CD4-positive, alpha-beta memory T cell (primary cell): ENCODE results near the gene HOXD8. TPM values are rescaled to one million over a fixed set of nuclear protein-coding genes. Genes with fewer than 3 reads are reported as not detected.
A peak's percentile ranks its signal among the peaks of the same experiment; 100 is the strongest.

Source experiments
- CTCF ChIA-PET: fragments of 350-600 bp; sonication (Branson Sonifier 250); formaldehyde crosslinking; loops from one replicate; lab custom pipeline; 2021; ENCODE audit warnings: inconsistent platforms; ENCODE audit not compliant: partially characterized antibody; lab: Charles Lee
- POLR2A ChIA-PET: fragments of 350-600 bp; sonication (Branson Sonifier 250); formaldehyde crosslinking; loops from one replicate; lab custom pipeline; 2021; ENCODE audit not compliant: partially characterized antibody; lab: Charles Lee
- DNase-seq, 5 donors: peaks; one replicate each; pipeline versions ENCODE4 v3.0.0 to v3.0.0-alpha.2; 2020 to 2022; ENCODE audit warnings: mixed read lengths in 1 of 5
- H3K27ac ChIP-seq: one replicate; pipeline ENCODE4 v1.7.0; 2013; ENCODE audit warnings: low read depth, low read length
- H3K27me3 ChIP-seq: 2 replicates; pipeline ENCODE4 v1.7.0; 2013; ENCODE audit warnings: mild to moderate bottlenecking, low read length, moderate library complexity; ENCODE audit not compliant: insufficient read depth
- H3K36me3 ChIP-seq: 2 replicates; pipeline ENCODE4 v1.7.0; 2013; ENCODE audit warnings: mild to moderate bottlenecking, low read length, moderate library complexity; ENCODE audit not compliant: insufficient read depth
- H3K4me1 ChIP-seq: 2 replicates; pipeline ENCODE4 v1.7.0; 2013; ENCODE audit warnings: mild to moderate bottlenecking, low read length, moderate library complexity; ENCODE audit not compliant: insufficient read depth
- H3K4me3 ChIP-seq, 2 donors: one replicate each; pipeline ENCODE4 v1.7.0; 2013; ENCODE audit warnings: low read length in 2 of 2, mild to moderate bottlenecking in 1 of 2
- H3K9me3 ChIP-seq, 2 donors: one replicate each; pipeline ENCODE4 v1.7.0; 2013; ENCODE audit warnings: low read length in 2 of 2, control low read depth in 1 of 2; ENCODE audit not compliant: control insufficient read depth in 1 of 2
- H3K27ac Mint-ChIP-seq, 7 donors: one replicate each; pipeline ENCODE4 v1.8.0; 2020 to 2021; ENCODE audit warnings: mixed read lengths in 7 of 7, mild to moderate bottlenecking in 6 of 7, inconsistent platforms in 3 of 7, moderate library complexity in 3 of 7
- H3K27me3 Mint-ChIP-seq, 2 donors: one replicate each; pipeline ENCODE4 v1.8.0; 2020 to 2021; ENCODE audit warnings: mixed read lengths in 2 of 2
- H3K36me3 Mint-ChIP-seq, 2 donors: one replicate each; pipeline ENCODE4 v1.8.0; 2020 to 2021; ENCODE audit warnings: mixed read lengths in 2 of 2, inconsistent platforms in 1 of 2, mild to moderate bottlenecking in 1 of 2
- H3K4me1 Mint-ChIP-seq, 4 donors: one replicate each; pipeline ENCODE4 v1.8.0; 2020 to 2021; ENCODE audit warnings: mixed read lengths in 4 of 4, mild to moderate bottlenecking in 1 of 4
- H3K4me3 Mint-ChIP-seq, 8 donors: one replicate each; pipeline ENCODE4 v1.8.0; 2020 to 2021; ENCODE audit warnings: mixed read lengths in 8 of 8, mild to moderate bottlenecking in 7 of 8, moderate library complexity in 6 of 8, inconsistent platforms in 3 of 8
- H3K9me3 Mint-ChIP-seq, 8 donors: one replicate each; pipeline ENCODE4 v1.8.0; 2020 to 2021; ENCODE audit warnings: mixed read lengths in 8 of 8, mild to moderate bottlenecking in 5 of 8, inconsistent platforms in 3 of 8, moderate library complexity in 1 of 8
- intact Hi-C: fragments of 100-400 bp; cut with micrococcal nuclease; formaldehyde crosslinking; loops from one replicate; pipeline ENCODE4 v1.15.1; 2023
- polyA plus RNA-seq, 2 donors: library from polyadenylated mRNA; unstranded; fragments of 300-500 nt; fragmentation: Illumina TruSeq; gene quantifications; one replicate each; pipeline ENCODE4 v1.2.3, GENCODE V29; 2021
- total RNA-seq, 2 experiments: library from RNA; stranded (reverse); gene quantifications; one replicate each; pipeline ENCODE4 v1.2.3, GENCODE V29; 2021

The HOXD8 gene
- total and polyA plus RNA-seq, 4 experiments from 2014 or later: not detected

- Mint-ChIP-seq H3K36me3 (no peaks in the 10 kb centered on the region), H3K9me3 (peaks cover 0 to 18% (median 6%) of the 10 kb centered on the region in 8 donors), H3K4me3 (peak overlapping the region in 2 of 8 donors; percentile 10 to 13), H3K27ac (peak overlapping the region in 2 of 7 donors; percentile 35 to 75), H3K27me3 (peaks cover 72 to 75% of the 10 kb centered on the region in 2 donors), H3K4me1 (peaks cover 7 to 42% (median 21%) of the 10 kb centered on the region in 4 donors)
- peaks cover 4% of the 10 kb centered on the region for H3K4me1 ChIP-seq
- H3K4me3 ChIP-seq: no peak overlapping the region
- no peak overlapping the region for H3K27ac ChIP-seq
- ChIA-PET CTCF (no interaction called here), POLR2A (no interaction called here)
- peaks cover 65% of the 10 kb centered on the region for H3K27me3 ChIP-seq
- intact Hi-C loops: no loop called here
- no peaks in the 10 kb centered on the region for H3K9me3 ChIP-seq
- DNase-seq: no peak
- H3K36me3 ChIP-seq: no peaks in the 10 kb centered on the region
Measured at GRCh38 chr2:176103742-176104315, 25.7 kb upstream of the HOXD8 start.

GRCh38 chr2:176104316-176105077, 25.0 kb upstream of the HOXD8 start:
- Histone ChIP-seq H3K36me3 (no peaks in the 10 kb centered on the region), H3K27ac (no peak overlapping the region), H3K9me3 (no peaks in the 10 kb centered on the region), H3K27me3 (peaks cover 64% of the 10 kb centered on the region), H3K4me3 (no peak overlapping the region), H3K4me1 (peaks cover 4% of the 10 kb centered on the region)
- peaks cover 10 to 43% (median 26%) of the 10 kb centered on the region in 4 donors for H3K4me1 Mint-ChIP-seq
- H3K27ac Mint-ChIP-seq: peak overlapping the region in 2 of 7 donors; percentile 35 to 75
- intact Hi-C loops: no loop called here
- POLR2A ChIA-PET: no interaction called here
- H3K4me3 Mint-ChIP-seq: peak overlapping the region in 2 of 8 donors; percentile 13 to 43
- H3K9me3 Mint-ChIP-seq: peaks cover 0 to 21% (median 11%) of the 10 kb centered on the region in 8 donors
- no peak for DNase-seq
- H3K36me3 Mint-ChIP-seq: no peaks in the 10 kb centered on the region
- CTCF ChIA-PET: no interaction called here
- peaks cover 73 to 75% of the 10 kb centered on the region in 2 donors for H3K27me3 Mint-ChIP-seq

- peak overlapping the region in 4 of 8 donors; percentile 7 to 79 (median 52) for H3K4me3 Mint-ChIP-seq
- DNase-seq: no peak
Measured at GRCh38 chr2:176105078-176105729, 24.3 kb upstream of the HOXD8 start.

GRCh38 chr2:176105730-176106580, 23.6 kb upstream of the HOXD8 start:
- H3K27me3 Mint-ChIP-seq: peaks cover 77 to 78% of the 10 kb centered on the region in 2 donors
- peaks cover 4% of the 10 kb centered on the region for H3K4me1 ChIP-seq
- no peaks in the 10 kb centered on the region for H3K36me3 ChIP-seq
- ChIA-PET POLR2A (no interaction called here), CTCF (no interaction called here)
- H3K27me3 ChIP-seq: peaks cover 73% of the 10 kb centered on the region
- peak overlapping the region in 4 of 7 donors; percentile 12 to 93 (median 78) for H3K27ac Mint-ChIP-seq
- no peak for DNase-seq
- H3K4me3 Mint-ChIP-seq: peak overlapping the region; percentile 63 to 84 (median 77)
- intact Hi-C loops: no loop called here
- no peak overlapping the region for H3K27ac ChIP-seq
- H3K4me1 Mint-ChIP-seq: peaks cover 10 to 44% (median 28%) of the 10 kb centered on the region in 4 donors
- H3K9me3 Mint-ChIP-seq: peaks cover 0 to 22% (median 17%) of the 10 kb centered on the region in 8 donors
- H3K9me3 ChIP-seq: no peaks in the 10 kb centered on the region
- no peak overlapping the region for H3K4me3 ChIP-seq
- no peaks in the 10 kb centered on the region for H3K36me3 Mint-ChIP-seq

More at GRCh38 chr2:176105078-176105729, 24.3 kb upstream of the HOXD8 start:
- peaks cover 0 to 25% (median 16%) of the 10 kb centered on the region in 8 donors for H3K9me3 Mint-ChIP-seq
- H3K27me3 ChIP-seq: peaks cover 70% of the 10 kb centered on the region
- H3K27ac ChIP-seq: no peak overlapping the region
- intact Hi-C loops: no loop called here
- H3K4me3 ChIP-seq: no peak overlapping the region
- POLR2A ChIA-PET: no interaction called here
- CTCF ChIA-PET: no interaction called here
- H3K36me3 ChIP-seq: no peaks in the 10 kb centered on the region
- peak overlapping the region in 2 of 7 donors; percentile 30 to 75 for H3K27ac Mint-ChIP-seq
- no peaks in the 10 kb centered on the region for H3K9me3 ChIP-seq
- no peaks in the 10 kb centered on the region for H3K36me3 Mint-ChIP-seq
- H3K4me1 ChIP-seq: peaks cover 4% of the 10 kb centered on the region
- H3K27me3 Mint-ChIP-seq: peaks cover 78 to 79% of the 10 kb centered on the region in 2 donors
- peaks cover 10 to 44% (median 28%) of the 10 kb centered on the region in 4 donors for H3K4me1 Mint-ChIP-seq

- ChIA-PET POLR2A (no interaction called here), CTCF (no interaction called here)
- Mint-ChIP-seq H3K9me3 (peaks cover 0 to 28% (median 22%) of the 10 kb centered on the region in 8 donors), H3K27me3 (peaks cover 76 to 78% of the 10 kb centered on the region in 2 donors), H3K27ac (peak within 1 kb of the TSS in 4 of 7 donors; percentile 12 to 93 (median 79)), H3K4me3 (peak within 1 kb of the TSS; percentile 63 to 84 (median 77)), H3K4me1 (peaks cover 10 to 48% (median 28%) of the 10 kb centered on the region in 4 donors), H3K36me3 (no peaks in the 10 kb centered on the region)
- no peak within 1 kb of the TSS for H3K4me3 ChIP-seq
- no peak for DNase-seq
- intact Hi-C loops: no loop called here
- H3K27me3 ChIP-seq: peaks cover 77% of the 10 kb centered on the region
- no peak within 1 kb of the TSS for H3K27ac ChIP-seq
- no peaks in the 10 kb centered on the region for H3K36me3 ChIP-seq
- H3K9me3 ChIP-seq: no peaks in the 10 kb centered on the region
- H3K4me1 ChIP-seq: peaks cover 10% of the 10 kb centered on the region
Measured at GRCh38 chr2:176106581-176107539, 22.6 kb upstream of the HOXD8 start, which contains the start of gene HOXD11. Gene HOXD11, plus strand, starts transcription at chr2:176107280. Its CDS starts 76 bp downstream, at chr2:176107356.

- Mint-ChIP-seq H3K27me3 (peaks cover 73 to 76% of the 10 kb centered on the region in 2 donors), H3K4me1 (peaks cover 10 to 48% (median 28%) of the 10 kb centered on the region in 4 donors), H3K9me3 (peaks cover 0 to 28% (median 21%) of the 10 kb centered on the region in 8 donors), H3K4me3 (no peak overlapping the region), H3K36me3 (no peaks in the 10 kb centered on the region), H3K27ac (peak overlapping the region in 1 of 7 donors; percentile 63)
- Histone ChIP-seq H3K4me1 (peaks cover 10% of the 10 kb centered on the region), H3K36me3 (no peaks in the 10 kb centered on the region), H3K9me3 (no peaks in the 10 kb centered on the region), H3K27me3 (peaks cover 77% of the 10 kb centered on the region), H3K4me3 (no peak overlapping the region), H3K27ac (no peak overlapping the region)
- intact Hi-C loops: no loop called here
- ChIA-PET POLR2A (no interaction called here), CTCF (no interaction called here)
- DNase-seq: no peak
Measured at GRCh38 chr2:176107731-176108181, 21.7 kb upstream of the HOXD8 start.
